GM18907 (cell line): ENCODE results near the gene F5.

Experiments
- ATAC-seq: cut with Tn5 transposase; IDR thresholded peaks from one replicate; pipeline ENCODE4 v1.9.1; 2021; ENCODE audit warnings: mild to moderate bottlenecking, moderate library complexity; ENCODE audit not compliant: unreplicated experiment

The F5 gene

DNA sequence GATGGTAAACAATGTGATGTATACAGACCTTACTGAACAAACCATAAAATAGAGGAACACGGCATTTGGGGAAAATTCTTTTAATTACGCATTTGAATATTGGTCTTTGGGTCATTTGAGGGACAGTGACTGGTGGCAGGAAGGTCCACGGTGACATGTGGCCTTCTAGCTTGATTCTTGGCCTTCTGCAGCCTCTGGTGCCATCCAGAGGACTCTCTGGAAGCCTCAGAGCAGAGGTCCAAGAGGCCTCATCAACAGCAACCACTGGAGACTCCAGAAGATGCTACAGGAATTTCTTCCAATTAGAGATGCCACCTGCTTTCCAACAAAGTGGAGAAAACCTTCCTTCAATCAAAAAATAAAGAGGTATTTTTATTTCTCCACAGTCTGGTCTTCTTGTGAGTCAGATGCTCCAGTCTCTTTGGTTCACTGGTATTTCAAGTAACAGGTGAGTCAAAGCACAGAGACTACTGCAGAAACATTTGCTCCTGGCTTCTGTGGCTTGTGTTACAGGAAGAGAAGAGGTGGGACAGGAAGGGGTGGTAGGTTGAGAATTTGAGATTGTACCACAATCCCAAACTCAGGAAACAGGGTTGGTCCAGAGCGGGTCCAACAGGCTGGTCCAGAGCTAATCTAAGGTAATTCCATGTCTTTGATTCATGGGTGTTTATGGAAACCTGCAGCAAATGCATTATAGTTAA, 2.7 kb upstream of the F5 start:
- ATAC-seq: no peak

DNA sequence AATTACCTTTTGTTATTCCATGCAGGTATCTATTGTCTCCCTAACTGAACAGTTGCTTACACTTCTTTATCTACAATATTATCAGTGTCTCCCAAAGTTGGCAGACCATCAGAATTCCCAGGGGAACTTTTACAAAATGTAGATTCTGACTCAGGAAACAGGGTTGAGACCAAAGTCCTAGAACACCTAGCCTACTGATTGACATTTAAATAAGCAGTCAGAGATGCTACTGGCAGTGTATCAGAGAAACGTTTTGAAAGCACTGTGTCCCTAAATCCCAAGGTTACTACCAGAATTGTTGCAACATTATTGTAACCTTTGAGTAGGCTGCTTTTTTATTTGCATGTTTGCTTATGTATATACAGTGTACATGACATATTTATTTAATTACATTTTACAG, 1.8 kb upstream of the F5 start:
- ATAC-seq: no peak

DNA sequence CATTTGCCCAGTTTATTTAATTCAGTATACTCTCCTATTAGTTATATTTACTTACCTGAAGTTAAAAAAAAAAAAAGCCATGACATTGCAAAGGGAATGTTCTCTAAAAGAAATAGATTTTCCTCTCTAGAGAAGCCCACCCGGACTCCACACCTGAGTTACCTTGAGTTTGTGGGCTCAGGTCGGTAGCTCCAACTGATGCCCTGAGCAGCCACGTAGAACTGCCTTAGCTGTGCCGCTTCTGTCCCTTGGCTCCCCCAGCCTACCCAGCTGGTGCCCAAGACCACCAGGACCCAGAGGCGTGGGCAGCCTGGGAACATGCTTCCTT, 250 bp downstream of the F5 start:
- peak; percentile 40 for ATAC-seq

DNA sequence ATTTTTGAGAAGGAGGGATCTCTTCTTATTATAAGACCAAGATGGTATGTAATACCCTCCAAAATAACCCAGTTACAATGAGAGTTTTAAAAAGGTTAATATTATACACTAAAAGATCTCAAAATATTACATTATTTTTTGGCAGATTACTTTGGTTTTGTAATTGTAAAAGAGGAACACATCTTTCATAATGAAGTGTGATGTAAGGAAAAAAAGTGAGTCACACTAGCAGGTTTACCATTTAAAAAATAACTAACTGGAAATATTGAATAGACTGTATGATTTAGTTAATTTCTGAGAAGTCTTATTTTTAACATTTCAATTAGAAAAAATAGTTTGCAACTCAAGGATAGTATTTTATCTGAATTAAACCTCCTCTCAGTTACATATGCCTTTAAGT, 1.1 kb downstream of the F5 start:
- no peak for ATAC-seq

DNA sequence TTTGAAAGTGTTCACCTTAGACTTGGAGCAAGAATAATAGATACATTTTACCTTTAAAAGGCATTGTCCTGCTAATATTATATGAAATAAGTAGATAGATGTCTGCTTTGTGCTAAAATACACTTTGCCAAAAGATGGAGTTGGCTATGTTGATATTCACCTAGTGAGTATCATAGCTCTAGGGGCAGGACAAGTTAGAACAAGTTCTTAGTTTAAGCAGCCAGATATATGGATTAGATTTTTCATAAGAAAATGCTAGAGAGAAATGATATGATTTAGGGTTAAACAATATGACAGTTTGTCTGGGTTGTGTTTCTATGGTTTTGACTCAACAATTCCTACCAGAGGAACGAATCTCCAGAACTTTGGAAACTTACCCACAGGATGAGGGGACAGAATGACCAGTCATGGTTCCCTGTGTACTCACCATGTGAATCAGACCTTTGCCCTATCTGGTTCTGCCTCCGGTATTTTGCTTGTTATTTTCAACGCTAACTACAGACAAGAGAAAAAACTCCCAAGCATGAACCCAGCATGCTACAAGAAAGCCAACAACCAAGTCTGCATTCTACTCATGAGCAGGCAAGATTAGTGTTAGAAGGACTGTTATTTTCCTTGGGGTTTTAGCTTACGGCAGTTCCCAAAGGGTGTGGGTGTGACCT, 1.7 kb downstream of the F5 start:
- ATAC-seq: no peak

GRCh38 chr1:169577981-169578738, 8.1 kb downstream of the F5 start:
- ATAC-seq: no peak

DNA sequence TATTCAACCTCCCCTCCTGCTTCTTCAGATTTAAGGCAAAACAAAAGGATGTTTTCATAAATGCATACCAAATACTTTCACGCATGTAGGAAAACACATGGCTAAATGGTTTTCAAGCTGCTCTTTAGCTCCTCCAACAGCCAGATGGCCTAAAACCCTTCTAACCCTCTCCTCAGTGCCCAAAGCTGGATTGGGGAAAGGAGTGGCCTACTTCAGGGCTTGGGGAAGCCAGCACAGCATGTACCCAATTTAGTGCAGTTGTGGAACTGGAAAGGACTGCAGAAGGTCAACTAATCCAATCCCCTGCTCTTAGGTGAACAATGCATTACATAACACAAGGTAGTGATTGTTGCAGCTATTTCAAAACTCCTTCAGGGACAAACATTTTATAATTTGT, 9.3 kb downstream of the F5 start:
- ATAC-seq: no peak

- no peak for ATAC-seq
Observed at GRCh38 chr1:169576241-169576934, 9.9 kb downstream of the F5 start.

GRCh38 chr1:169574336-169574735, 11.9 kb downstream of the F5 start:
- no peak for ATAC-seq

DNA sequence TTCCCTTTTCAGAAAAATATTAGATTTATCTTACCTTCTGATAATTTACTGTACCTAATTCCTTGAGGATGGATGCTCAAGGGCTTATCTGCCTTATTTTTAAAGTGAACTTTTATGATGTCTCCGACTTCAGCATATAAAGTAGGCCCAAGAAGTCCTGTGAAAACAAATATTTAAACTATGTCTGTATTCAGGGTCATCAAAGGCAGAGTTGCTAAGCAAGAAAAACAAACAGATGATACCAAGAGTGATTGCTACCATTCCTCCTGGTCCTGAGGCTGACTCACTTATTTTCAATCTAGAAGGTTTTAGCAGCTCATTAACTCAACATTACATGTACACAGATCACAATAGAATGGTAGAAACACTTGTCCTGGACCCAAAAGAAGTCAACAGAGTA, 14.1 kb downstream of the F5 start:
- no peak for ATAC-seq

DNA sequence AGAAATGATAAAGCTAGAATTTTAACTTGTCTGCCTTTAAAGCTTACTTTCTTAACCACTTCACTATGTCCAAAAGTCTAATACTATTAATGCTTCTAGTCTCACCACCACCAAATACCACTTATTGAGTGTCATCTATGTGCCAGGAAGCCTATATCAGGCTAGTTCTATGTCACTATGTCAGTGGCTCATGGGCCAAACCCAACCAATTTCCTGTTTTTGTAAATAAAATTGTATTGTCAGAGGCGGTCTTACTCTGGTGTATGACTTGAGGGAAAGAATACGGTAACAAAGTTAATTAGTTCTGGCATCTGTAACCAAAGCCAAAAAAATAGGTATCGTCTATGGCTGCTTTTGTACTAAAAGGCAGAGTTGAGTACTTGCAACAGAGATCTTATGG, 14.8 kb downstream of the F5 start:
- no peak for ATAC-seq

GRCh38 chr1:169570172-169570574, 16.1 kb downstream of the F5 start:
- no peak for ATAC-seq

- ATAC-seq: no peak
Observed at GRCh38 chr1:169568497-169568896, 17.8 kb downstream of the F5 start.

GRCh38 chr1:169565335-169566271, 20.7 kb downstream of the F5 start:
- ATAC-seq: no peak

- no peak for ATAC-seq
Observed at GRCh38 chr1:169563650-169564049, 22.6 kb downstream of the F5 start.

- no peak for ATAC-seq
Observed at GRCh38 chr1:169563019-169563615, 23.2 kb downstream of the F5 start.

- no peak for ATAC-seq
Observed at GRCh38 chr1:169561692-169562091, 24.6 kb downstream of the F5 start.

DNA sequence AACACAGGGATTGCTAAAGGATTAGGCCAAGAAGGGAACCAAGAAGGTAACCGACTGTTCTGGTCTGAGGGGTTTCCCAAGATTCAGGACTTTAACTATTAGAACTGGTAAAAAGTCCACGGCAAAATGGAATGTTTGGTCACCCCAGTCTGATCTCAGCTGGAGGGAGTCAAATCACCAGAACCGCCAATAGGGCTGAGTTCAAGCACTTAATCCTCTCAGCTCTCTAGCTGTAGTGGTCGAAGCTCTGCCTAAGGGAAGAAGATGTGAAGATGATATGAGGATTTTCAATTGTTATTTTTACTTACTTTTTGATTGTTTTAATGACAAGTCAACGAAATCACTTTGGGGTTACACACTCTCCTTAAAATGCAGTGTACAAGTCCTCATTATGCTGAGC, 29.1 kb downstream of the F5 start:
- no peak for ATAC-seq

GRCh38 chr1:169550294-169550693, 36.0 kb downstream of the F5 start:
- no peak for ATAC-seq

GRCh38 chr1:169548282-169548681, 38.0 kb downstream of the F5 start:
- no peak for ATAC-seq
